HepG2 (cell line): ENCODE data around the gene IL4I1. TPM values are rescaled to one million over a fixed set of nuclear protein-coding genes. Genes with fewer than 3 reads are reported as not detected.
A peak's percentile ranks its signal among the peaks of the same experiment; 100 is the strongest.

Experiments
- DMAP1 ChIP-seq: IDR thresholded peaks from 2 replicates; pipeline ENCODE4 v1.6.1; 2016
- HOMEZ ChIP-seq: IDR thresholded peaks from 2 replicates; pipeline ENCODE4 v1.6.1; 2016; ENCODE audit warnings: low read depth
- HOXA5 ChIP-seq: sonication (generic); formaldehyde crosslinking; IDR thresholded peaks from 2 replicates; pipeline ENCODE4 v1.4.0; 2020; ENCODE audit warnings: missing genetic modification reagents
- PLRG1 ChIP-seq: fragments of 450-650 bp; conservative IDR thresholded peaks from 2 replicates; pipeline ENCODE4 v1.6.1; 2016
- RFXANK ChIP-seq: IDR thresholded peaks from 2 replicates; pipeline ENCODE4 v1.6.1; 2016
- RFXAP ChIP-seq: sonication (generic); formaldehyde crosslinking; IDR thresholded peaks from 2 replicates; pipeline ENCODE4 v1.4.0; 2020; ENCODE audit warnings: missing genetic modification reagents, borderline replicate concordance
- SETDB1 ChIP-seq: sonication (generic); formaldehyde crosslinking; IDR thresholded peaks from 2 replicates; pipeline ENCODE4 v1.5.1; 2020; ENCODE audit warnings: missing genetic modification reagents, mild to moderate bottlenecking, borderline replicate concordance
- SNAI1 ChIP-seq: sonication (generic); formaldehyde crosslinking; IDR thresholded peaks from 2 replicates; pipeline ENCODE4 v1.5.0; 2020; ENCODE audit warnings: mild to moderate bottlenecking, missing genetic modification reagents, borderline replicate concordance
- ZNF264 ChIP-seq: sonication (generic); formaldehyde crosslinking; IDR thresholded peaks from 2 replicates; pipeline ENCODE4 v1.4.0; 2020; ENCODE audit warnings: missing genetic modification reagents
- ZNF557 ChIP-seq: sonication (generic); formaldehyde crosslinking; IDR thresholded peaks from 2 replicates; pipeline ENCODE4 v1.4.0; 2020; ENCODE audit warnings: missing genetic modification reagents
- ZNF672 ChIP-seq: sonication (generic); formaldehyde crosslinking; IDR thresholded peaks from 2 replicates; pipeline ENCODE4 v1.8.1; 2022; ENCODE audit warnings: missing genetic modification reagents
- ZNF687 ChIP-seq: sonication (generic); formaldehyde crosslinking; IDR thresholded peaks from 2 replicates; pipeline ENCODE4 v1.5.1; 2020; ENCODE audit warnings: mild to moderate bottlenecking, missing genetic modification reagents, moderate library complexity
- ZNF772 ChIP-seq: sonication (generic); formaldehyde crosslinking; IDR thresholded peaks from 2 replicates; pipeline ENCODE4 v1.5.0; 2020; ENCODE audit warnings: mild to moderate bottlenecking, missing genetic modification reagents
- polyA plus RNA-seq, 8 experiments: library from polyadenylated mRNA; depleted of rRNA in 3 of 8; stranded (reverse) in 7 of 8; unstranded in 1 of 8; fragments of >200 nt; fragmentation: Illumina TruSeq in 4 of 8; extraction: Trizol in 4 of 8; gene quantifications; 2 replicates each; pipeline versions ENCODE4 v1.2.1 to v1.2.3, GENCODE V29; 2011 to 2016; ENCODE audit warnings: low read depth in 4 of 8, missing spikeins in 1 of 8, mixed read lengths in 1 of 8; ENCODE audit not compliant: insufficient read depth in 1 of 8
- total RNA-seq, 5 experiments: library from RNA; depleted of rRNA; stranded (reverse); fragments of >200 nt; fragmentation: Illumina TruSeq; extraction: Trizol; gene quantifications; 2 replicates each; pipeline ENCODE4 v1.2.3, GENCODE V29; 2016; ENCODE audit warnings: low read depth in 1 of 5
- TF ChIP-seq, protein P1 (sequence below): sonication (generic); formaldehyde crosslinking; IDR thresholded peaks from 2 replicates; pipeline ENCODE4 v1.9.0; 2021; ENCODE audit warnings: mild to moderate bottlenecking, missing genetic modification reagents
- TF ChIP-seq, protein P2 (sequence below): IDR thresholded peaks from 2 replicates; pipeline ENCODE4 v1.6.1; 2016; ENCODE audit warnings: mild to moderate bottlenecking

IL4I1 gene
- total and polyA plus RNA-seq, 2 of the 13 experiments (the other 11 are each of a cell fraction or from before 2014, with no cell fraction given): not detected

DNA sequence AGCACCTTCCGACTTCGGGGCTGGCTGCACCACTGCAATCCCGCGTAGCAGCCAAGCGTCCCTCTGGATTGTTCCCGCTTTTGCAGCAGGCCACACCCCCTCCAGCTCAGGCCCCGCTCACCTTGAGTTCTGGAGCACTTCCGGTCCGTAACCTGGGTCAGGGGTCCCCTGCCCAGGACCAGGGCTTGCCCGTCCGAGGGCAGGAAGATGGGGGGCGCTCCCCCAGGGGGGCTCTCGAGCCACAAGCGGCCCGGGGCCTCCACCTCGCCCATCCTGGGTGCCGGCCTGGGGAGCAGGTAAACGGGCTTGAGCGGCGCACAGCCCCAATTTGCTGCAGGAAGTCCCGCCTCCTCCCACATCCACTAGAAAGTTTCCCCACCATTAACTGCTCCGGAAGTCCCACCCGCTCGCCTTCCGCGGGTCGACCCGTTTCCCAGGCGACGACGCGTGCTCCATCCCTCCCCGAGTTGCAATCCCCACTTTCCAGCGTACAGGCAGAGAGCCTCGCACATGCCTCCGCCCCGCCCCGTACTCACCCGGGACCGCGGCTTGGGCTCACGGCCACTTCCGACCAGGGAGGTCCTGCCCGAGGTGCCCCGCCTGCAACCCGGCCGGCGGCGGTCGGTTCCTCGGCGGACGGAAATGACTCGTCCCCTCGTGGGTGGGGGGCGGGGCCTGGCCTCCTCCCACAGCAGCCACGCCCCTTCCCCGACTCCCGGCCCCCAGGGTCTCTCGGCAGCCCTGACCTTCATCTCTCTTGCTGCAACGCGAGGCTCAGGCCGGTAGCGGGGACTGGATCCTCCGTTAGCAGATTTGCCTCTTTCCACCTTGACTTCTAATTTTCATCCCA lies 29.5 kb downstream of the IL4I1 start, which contains the start of gene PNKP (continued):
- no peak for TF ChIP-seq HOMEZ (CRISPR knock-in tag)
- no peak for TF ChIP-seq ZNF672 (CRISPR knock-in tag)
- TF ChIP-seq ZNF687 (CRISPR knock-in tag): peak; percentile 92
- TF ChIP-seq, protein P1, sequence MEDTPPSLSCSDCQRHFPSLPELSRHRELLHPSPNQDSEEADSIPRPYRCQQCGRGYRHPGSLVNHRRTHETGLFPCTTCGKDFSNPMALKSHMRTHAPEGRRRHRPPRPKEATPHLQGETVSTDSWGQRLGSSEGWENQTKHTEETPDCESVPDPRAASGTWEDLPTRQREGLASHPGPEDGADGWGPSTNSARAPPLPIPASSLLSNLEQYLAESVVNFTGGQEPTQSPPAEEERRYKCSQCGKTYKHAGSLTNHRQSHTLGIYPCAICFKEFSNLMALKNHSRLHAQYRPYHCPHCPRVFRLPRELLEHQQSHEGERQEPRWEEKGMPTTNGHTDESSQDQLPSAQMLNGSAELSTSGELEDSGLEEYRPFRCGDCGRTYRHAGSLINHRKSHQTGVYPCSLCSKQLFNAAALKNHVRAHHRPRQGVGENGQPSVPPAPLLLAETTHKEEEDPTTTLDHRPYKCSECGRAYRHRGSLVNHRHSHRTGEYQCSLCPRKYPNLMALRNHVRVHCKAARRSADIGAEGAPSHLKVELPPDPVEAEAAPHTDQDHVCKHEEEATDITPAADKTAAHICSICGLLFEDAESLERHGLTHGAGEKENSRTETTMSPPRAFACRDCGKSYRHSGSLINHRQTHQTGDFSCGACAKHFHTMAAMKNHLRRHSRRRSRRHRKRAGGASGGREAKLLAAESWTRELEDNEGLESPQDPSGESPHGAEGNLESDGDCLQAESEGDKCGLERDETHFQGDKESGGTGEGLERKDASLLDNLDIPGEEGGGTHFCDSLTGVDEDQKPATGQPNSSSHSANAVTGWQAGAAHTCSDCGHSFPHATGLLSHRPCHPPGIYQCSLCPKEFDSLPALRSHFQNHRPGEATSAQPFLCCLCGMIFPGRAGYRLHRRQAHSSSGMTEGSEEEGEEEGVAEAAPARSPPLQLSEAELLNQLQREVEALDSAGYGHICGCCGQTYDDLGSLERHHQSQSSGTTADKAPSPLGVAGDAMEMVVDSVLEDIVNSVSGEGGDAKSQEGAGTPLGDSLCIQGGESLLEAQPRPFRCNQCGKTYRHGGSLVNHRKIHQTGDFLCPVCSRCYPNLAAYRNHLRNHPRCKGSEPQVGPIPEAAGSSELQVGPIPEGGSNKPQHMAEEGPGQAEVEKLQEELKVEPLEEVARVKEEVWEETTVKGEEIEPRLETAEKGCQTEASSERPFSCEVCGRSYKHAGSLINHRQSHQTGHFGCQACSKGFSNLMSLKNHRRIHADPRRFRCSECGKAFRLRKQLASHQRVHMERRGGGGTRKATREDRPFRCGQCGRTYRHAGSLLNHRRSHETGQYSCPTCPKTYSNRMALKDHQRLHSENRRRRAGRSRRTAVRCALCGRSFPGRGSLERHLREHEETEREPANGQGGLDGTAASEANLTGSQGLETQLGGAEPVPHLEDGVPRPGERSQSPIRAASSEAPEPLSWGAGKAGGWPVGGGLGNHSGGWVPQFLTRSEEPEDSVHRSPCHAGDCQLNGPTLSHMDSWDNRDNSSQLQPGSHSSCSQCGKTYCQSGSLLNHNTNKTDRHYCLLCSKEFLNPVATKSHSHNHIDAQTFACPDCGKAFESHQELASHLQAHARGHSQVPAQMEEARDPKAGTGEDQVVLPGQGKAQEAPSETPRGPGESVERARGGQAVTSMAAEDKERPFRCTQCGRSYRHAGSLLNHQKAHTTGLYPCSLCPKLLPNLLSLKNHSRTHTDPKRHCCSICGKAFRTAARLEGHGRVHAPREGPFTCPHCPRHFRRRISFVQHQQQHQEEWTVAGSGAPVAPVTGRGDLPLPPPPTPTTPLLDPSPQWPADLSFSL: no peak
- TF ChIP-seq ZNF264: no peak
- no peak for TF ChIP-seq SNAI1
- peak; percentile 80 for TF ChIP-seq RFXAP (CRISPR knock-in tag)
- TF ChIP-seq SETDB1: no peak
- no peak for TF ChIP-seq PLRG1
- peak; percentile 92; the same call in 1 of the 2 replicates for TF ChIP-seq ZNF772 (CRISPR knock-in tag)
- no peak; the same call in 1 of the 2 replicates for TF ChIP-seq RFXANK (CRISPR knock-in tag)
- TF ChIP-seq HOXA5 (CRISPR knock-in tag): peak; percentile 62
- TF ChIP-seq ZNF557: no peak
- TF ChIP-seq DMAP1 (CRISPR knock-in tag): peak; percentile 86
- TF ChIP-seq, protein P2, sequence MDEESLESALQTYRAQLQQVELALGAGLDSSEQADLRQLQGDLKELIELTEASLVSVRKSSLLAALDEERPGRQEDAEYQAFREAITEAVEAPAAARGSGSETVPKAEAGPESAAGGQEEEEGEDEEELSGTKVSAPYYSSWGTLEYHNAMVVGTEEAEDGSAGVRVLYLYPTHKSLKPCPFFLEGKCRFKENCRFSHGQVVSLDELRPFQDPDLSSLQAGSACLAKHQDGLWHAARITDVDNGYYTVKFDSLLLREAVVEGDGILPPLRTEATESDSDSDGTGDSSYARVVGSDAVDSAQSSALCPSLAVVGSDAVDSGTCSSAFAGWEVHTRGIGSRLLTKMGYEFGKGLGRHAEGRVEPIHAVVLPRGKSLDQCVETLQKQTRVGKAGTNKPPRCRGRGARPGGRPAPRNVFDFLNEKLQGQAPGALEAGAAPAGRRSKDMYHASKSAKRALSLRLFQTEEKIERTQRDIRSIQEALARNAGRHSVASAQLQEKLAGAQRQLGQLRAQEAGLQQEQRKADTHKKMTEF (CRISPR knock-in tag): peak; percentile 92
